Stimulated activated naive B cell treated with anti-CD40 and anti-IgM and Interleukin-4, amounts not matched to agents 10 μg/mL and 1 μg/mL and 100 μg/mL, for 72 hours (primary cell): ENCODE measurements around the gene SLC1A7.

Source experiments
- ATAC-seq, 2 donors: fragments of 150-1000 bp; cut with Tn5 transposase; replicated peaks; 2 replicates each; pipeline ENCODE4 v1.10.0; 2021; ENCODE audit warnings: moderate library complexity in 1 of 2
- DNase-seq: peaks from one replicate; pipeline ENCODE4 v3.0.0; 2021
- H3K27ac Mint-ChIP-seq: one replicate; pipeline ENCODE4 v1.8.0; 2022; ENCODE audit warnings: mild to moderate bottlenecking, mixed read lengths
- H3K27me3 Mint-ChIP-seq, 2 donors: one replicate each; pipeline ENCODE4 v1.8.0; 2022; ENCODE audit warnings: mixed read lengths in 2 of 2
- H3K36me3 Mint-ChIP-seq, 2 donors: one replicate each; pipeline ENCODE4 v1.8.0; 2022; ENCODE audit warnings: mixed read lengths in 2 of 2, mild to moderate bottlenecking in 1 of 2
- H3K4me1 Mint-ChIP-seq, 2 donors: one replicate each; pipeline ENCODE4 v1.8.0; 2022; ENCODE audit warnings: mixed read lengths in 2 of 2, mild to moderate bottlenecking in 1 of 2
- H3K4me3 Mint-ChIP-seq, 2 donors: one replicate each; pipeline ENCODE4 v1.8.0; 2022; ENCODE audit warnings: mild to moderate bottlenecking in 2 of 2, mixed read lengths in 2 of 2, moderate library complexity in 1 of 2
- H3K9me3 Mint-ChIP-seq, 2 donors: one replicate each; pipeline ENCODE4 v1.8.0; 2022; ENCODE audit warnings: mixed read lengths in 2 of 2, mild to moderate bottlenecking in 1 of 2

Gene SLC1A7

GRCh38 chr1:53134042-53134485 lies 8.4 kb downstream of the SLC1A7 start:
- no peak overlapping the region for H3K27ac Mint-ChIP-seq
- H3K9me3 Mint-ChIP-seq = peaks cover 12% of the 10 kb centered on the region in 2 donors
- no peaks in the 10 kb centered on the region for H3K4me1 Mint-ChIP-seq
- peaks cover 0 to 14% of the 10 kb centered on the region in 2 donors for H3K27me3 Mint-ChIP-seq
- DNase-seq = no peak
- ATAC-seq = no peak
- H3K36me3 Mint-ChIP-seq = peaks cover 3 to 11% of the 10 kb centered on the region in 2 donors
- no peak overlapping the region for H3K4me3 Mint-ChIP-seq

GRCh38 chr1:53133261-53134041 lies 9.0 kb downstream of the SLC1A7 start:
- H3K36me3 Mint-ChIP-seq = peaks cover 3 to 7% of the 10 kb centered on the region in 2 donors
- H3K27me3 Mint-ChIP-seq = peaks cover 0 to 15% of the 10 kb centered on the region in 2 donors
- H3K9me3 Mint-ChIP-seq = peaks cover 8 to 12% of the 10 kb centered on the region in 2 donors
- no peak for DNase-seq
- no peak overlapping the region for H3K27ac Mint-ChIP-seq
- H3K4me1 Mint-ChIP-seq = no peaks in the 10 kb centered on the region
- no peak overlapping the region for H3K4me3 Mint-ChIP-seq
- no peak for ATAC-seq

GRCh38 chr1:53132176-53132575 lies 10.3 kb downstream of the SLC1A7 start:
- Mint-ChIP-seq H3K9me3 (peaks cover under 1 to 1% of the 10 kb centered on the region in 2 donors), H3K36me3 (no peaks in the 10 kb centered on the region), H3K27me3 (peaks cover 0 to 23% of the 10 kb centered on the region in 2 donors), H3K4me1 (no peaks in the 10 kb centered on the region), H3K27ac (no peak overlapping the region), H3K4me3 (no peak overlapping the region)
- DNase-seq (no peak), ATAC-seq (no peak)

GRCh38 chr1:53131590-53131938 lies 10.9 kb downstream of the SLC1A7 start:
- ATAC-seq (no peak), DNase-seq (no peak)
- Mint-ChIP-seq H3K27ac (no peak overlapping the region), H3K27me3 (peaks cover 0 to 23% of the 10 kb centered on the region in 2 donors), H3K4me1 (no peaks in the 10 kb centered on the region), H3K4me3 (no peak overlapping the region), H3K36me3 (no peaks in the 10 kb centered on the region), H3K9me3 (no peaks in the 10 kb centered on the region)

GRCh38 chr1:53130878-53131589 lies 11.4 kb downstream of the SLC1A7 start:
- Mint-ChIP-seq H3K36me3 (no peaks in the 10 kb centered on the region), H3K27me3 (peaks cover 0 to 23% of the 10 kb centered on the region in 2 donors), H3K9me3 (no peaks in the 10 kb centered on the region), H3K27ac (no peak overlapping the region), H3K4me3 (peak overlapping the region in 1 of 2 donors; percentile 11), H3K4me1 (no peaks in the 10 kb centered on the region)
- no peak for ATAC-seq
- no peak for DNase-seq

GRCh38 chr1:53130598-53130877 lies 11.9 kb downstream of the SLC1A7 start:
- no peak for ATAC-seq
- Mint-ChIP-seq H3K4me1 (no peaks in the 10 kb centered on the region), H3K9me3 (no peaks in the 10 kb centered on the region), H3K27me3 (peaks cover 0 to 23% of the 10 kb centered on the region in 2 donors), H3K36me3 (no peaks in the 10 kb centered on the region), H3K27ac (no peak overlapping the region), H3K4me3 (peak overlapping the region in 1 of 2 donors; percentile 11)
- no peak for DNase-seq

GRCh38 chr1:53129891-53130597 lies 12.4 kb downstream of the SLC1A7 start:
- Mint-ChIP-seq H3K36me3 (no peaks in the 10 kb centered on the region), H3K4me3 (no peak overlapping the region), H3K9me3 (no peaks in the 10 kb centered on the region), H3K4me1 (no peaks in the 10 kb centered on the region), H3K27ac (no peak overlapping the region), H3K27me3 (peaks cover 0 to 23% of the 10 kb centered on the region in 2 donors)
- ATAC-seq = no peak
- DNase-seq = no peak

- Mint-ChIP-seq H3K27ac (no peak overlapping the region), H3K27me3 (peaks cover 0 to 23% of the 10 kb centered on the region in 2 donors), H3K9me3 (no peaks in the 10 kb centered on the region), H3K4me3 (no peak overlapping the region), H3K36me3 (no peaks in the 10 kb centered on the region), H3K4me1 (no peaks in the 10 kb centered on the region)
- ATAC-seq = no peak
- no peak for DNase-seq
Observed at GRCh38 chr1:53128401-53128800, 14.0 kb downstream of the SLC1A7 start.

GRCh38 chr1:53127546-53127945 lies 14.9 kb downstream of the SLC1A7 start:
- no peaks in the 10 kb centered on the region for H3K4me1 Mint-ChIP-seq
- peak in 1 of 2 donors; percentile 7 for ATAC-seq
- no peak overlapping the region for H3K4me3 Mint-ChIP-seq
- H3K36me3 Mint-ChIP-seq = no peaks in the 10 kb centered on the region
- H3K27me3 Mint-ChIP-seq = peaks cover 0 to 23% of the 10 kb centered on the region in 2 donors
- no peak overlapping the region for H3K27ac Mint-ChIP-seq
- DNase-seq = no peak
- H3K9me3 Mint-ChIP-seq = no peaks in the 10 kb centered on the region

GRCh38 chr1:53126495-53126894 lies 15.9 kb downstream of the SLC1A7 start:
- Mint-ChIP-seq H3K4me3 (no peak overlapping the region), H3K27me3 (peaks cover under 1 to 16% of the 10 kb centered on the region in 2 donors), H3K36me3 (no peaks in the 10 kb centered on the region), H3K4me1 (no peaks in the 10 kb centered on the region), H3K9me3 (no peaks in the 10 kb centered on the region), H3K27ac (no peak overlapping the region)
- ATAC-seq (no peak), DNase-seq (no peak)

GRCh38 chr1:53125623-53126360 lies 16.6 kb downstream of the SLC1A7 start:
- H3K4me1 Mint-ChIP-seq = no peaks in the 10 kb centered on the region
- no peaks in the 10 kb centered on the region for H3K36me3 Mint-ChIP-seq
- no peak overlapping the region for H3K27ac Mint-ChIP-seq
- peaks cover 6 to 23% of the 10 kb centered on the region in 2 donors for H3K27me3 Mint-ChIP-seq
- DNase-seq (no peak), ATAC-seq (no peak)
- no peak overlapping the region for H3K4me3 Mint-ChIP-seq
- H3K9me3 Mint-ChIP-seq = no peaks in the 10 kb centered on the region

GRCh38 chr1:53125122-53125521 lies 17.3 kb downstream of the SLC1A7 start:
- Mint-ChIP-seq H3K9me3 (no peaks in the 10 kb centered on the region), H3K27ac (no peak overlapping the region), H3K4me3 (no peak overlapping the region), H3K36me3 (no peaks in the 10 kb centered on the region), H3K4me1 (no peaks in the 10 kb centered on the region), H3K27me3 (peaks cover 13 to 29% of the 10 kb centered on the region in 2 donors)
- ATAC-seq (no peak), DNase-seq (no peak)

- no peaks in the 10 kb centered on the region for H3K36me3 Mint-ChIP-seq
- H3K4me3 Mint-ChIP-seq = no peak overlapping the region
- no peaks in the 10 kb centered on the region for H3K4me1 Mint-ChIP-seq
- ATAC-seq (no peak), DNase-seq (no peak)
- no peak overlapping the region for H3K27ac Mint-ChIP-seq
- H3K9me3 Mint-ChIP-seq = no peaks in the 10 kb centered on the region
- peaks cover 13 to 22% of the 10 kb centered on the region in 2 donors for H3K27me3 Mint-ChIP-seq
Observed at GRCh38 chr1:53123453-53124140, 18.8 kb downstream of the SLC1A7 start.
